OCI-LY1 (cell line): Measurements from ENCODE around the gene HSBP1L1.
"Not testable (repeated sequence)": the region's sequence is repeated elsewhere in the genome, so short reads cannot be mapped to it uniquely, and the experiment has no call there.

ENCODE experiments used
- H2AFZ ChIP-seq: fragments of 200-600 bp; sonication (generic), shearing (Covaris generic); 2 replicates; pipeline ENCODE4 v1.6.0; 2014; ENCODE audit warnings: antibody characterized with exemption, mild to moderate bottlenecking, low read length
- H3F3A ChIP-seq: fragments of 200-600 bp; sonication (generic), shearing (Covaris generic); 2 replicates; pipeline ENCODE4 v1.6.0; 2014; ENCODE audit warnings: mild to moderate bottlenecking, antibody characterized with exemption, low read length, moderate library complexity; ENCODE audit not compliant: insufficient read depth
- H3K27ac ChIP-seq: fragments of 200-600 bp; sonication (generic); 2 replicates; pipeline ENCODE4 v1.5.1; 2014; ENCODE audit warnings: low read length, mixed run types, mild to moderate bottlenecking, low read depth; ENCODE audit not compliant: poor library complexity, severe bottlenecking
- H3K27me3 ChIP-seq: fragments of 200-600 bp; sonication (generic); 2 replicates; pipeline ENCODE4 v1.6.0; 2014; ENCODE audit warnings: antibody characterized with exemption, mild to moderate bottlenecking, low read length, moderate library complexity; ENCODE audit not compliant: insufficient read depth
- H3K36me3 ChIP-seq: fragments of 200-600 bp; sonication (generic); 2 replicates; pipeline ENCODE4 v1.6.1; 2014; ENCODE audit warnings: mild to moderate bottlenecking, antibody characterized with exemption, low read length, moderate library complexity, mixed read lengths; ENCODE audit not compliant: insufficient read depth
- H3K4me1 ChIP-seq: fragments of 200-600 bp; sonication (generic); 2 replicates; pipeline ENCODE4 v1.5.1; 2014; ENCODE audit warnings: mild to moderate bottlenecking, low read length, moderate library complexity; ENCODE audit not compliant: insufficient read depth, severe bottlenecking
- H3K4me2 ChIP-seq: fragments of 200-600 bp; sonication (generic), shearing (Covaris generic); 2 replicates; pipeline ENCODE4 v1.6.1; 2014; ENCODE audit warnings: low read length
- H3K4me3 ChIP-seq: fragments of 200-600 bp; sonication (generic); 2 replicates; pipeline ENCODE4 v1.5.1; 2014; ENCODE audit warnings: low read length, low read depth, mild to moderate bottlenecking, mixed read lengths; ENCODE audit not compliant: poor library complexity, severe bottlenecking
- H3K79me2 ChIP-seq: fragments of 200-600 bp; shearing (Covaris generic); 2 replicates; pipeline ENCODE4 v1.6.1; 2016; ENCODE audit warnings: mixed run types, low read length, mixed read lengths; ENCODE audit not compliant: insufficient read depth
- H3K9ac ChIP-seq: fragments of 200-600 bp; sonication (generic), shearing (Covaris generic); 2 replicates; pipeline ENCODE4 v1.6.1; 2014; ENCODE audit warnings: mild to moderate bottlenecking, low read length, mixed read lengths
- H3K9me2 ChIP-seq: fragments of 200-600 bp; sonication (generic), shearing (Covaris generic); 2 replicates; pipeline ENCODE4 v1.6.1; 2014; ENCODE audit warnings: low read depth, mild to moderate bottlenecking, low read length, mixed read lengths
- H3K9me3 ChIP-seq: fragments of 200-600 bp; shearing (Covaris generic); 2 replicates; pipeline ENCODE4 v1.6.1; 2014; ENCODE audit warnings: low read length, mixed read lengths
- H4K20me1 ChIP-seq: fragments of 200-600 bp; sonication (generic), shearing (Covaris generic); 2 replicates; pipeline ENCODE4 v1.6.0; 2016; ENCODE audit warnings: mild to moderate bottlenecking, low read length; ENCODE audit not compliant: insufficient read depth
- CTCF ChIP-seq: fragments of 200-600 bp; sonication (generic), shearing (Covaris generic); IDR thresholded peaks from 2 replicates; pipeline ENCODE4 v1.5.1; 2017; ENCODE audit warnings: mild to moderate bottlenecking, antibody characterized with exemption, low read length, moderate library complexity, mixed read lengths
- EZH2 ChIP-seq: fragments of 200-600 bp; sonication (generic), shearing (Covaris generic); IDR thresholded peaks from 2 replicates; pipeline ENCODE4 v1.8.0; 2017; ENCODE audit warnings: borderline replicate concordance, mixed run types, mild to moderate bottlenecking, antibody characterized with exemption, low read length, moderate library complexity, mixed read lengths

Gene HSBP1L1

GRCh38 chr18:80009661-80010550 is 45.5 kb downstream of the HSBP1L1 start:
- peaks cover 3% of the 10 kb centered on the region for H3K4me1 ChIP-seq
- H3K9ac ChIP-seq, result no peak overlapping the region
- no peak overlapping the region for H3K4me3 ChIP-seq
- H3K9me2 ChIP-seq, result no peaks in the 10 kb centered on the region
- TF ChIP-seq CTCF (no peak), EZH2 (no peak)
- H3K36me3 ChIP-seq, result no peaks in the 10 kb centered on the region
- H3K27me3 ChIP-seq, result peaks cover 4% of the 10 kb centered on the region; the same call in 1 of the 2 replicates
- no peak overlapping the region for H3K4me2 ChIP-seq
- no peaks in the 10 kb centered on the region for H3K9me3 ChIP-seq
- no peaks in the 10 kb centered on the region for H3F3A ChIP-seq
- H3K79me2 ChIP-seq, result no peaks in the 10 kb centered on the region
- no peaks in the 10 kb centered on the region for H4K20me1 ChIP-seq
- no peak overlapping the region for H2AFZ ChIP-seq
- H3K27ac ChIP-seq, result no peak overlapping the region

DNA sequence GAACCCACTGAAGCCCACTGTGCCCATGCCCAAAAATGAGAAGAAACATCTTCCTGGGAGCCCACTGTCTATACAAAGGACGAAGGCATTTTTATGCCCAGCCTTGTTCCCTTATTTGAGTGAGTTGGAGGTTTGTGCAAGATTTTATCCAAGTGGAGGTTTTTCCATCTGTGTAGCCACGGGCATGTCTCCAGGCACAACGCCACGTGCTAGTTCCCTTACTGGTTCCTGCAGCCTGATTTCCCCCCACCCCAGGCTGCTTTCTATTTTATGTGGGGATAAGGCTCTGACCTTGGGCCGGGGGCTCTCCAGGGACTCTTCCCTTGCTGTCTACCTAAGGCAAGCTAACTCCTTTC is 46.1 kb downstream of the HSBP1L1 start:
- no peaks in the 10 kb centered on the region for H3F3A ChIP-seq
- peaks cover 4% of the 10 kb centered on the region; the same call in 1 of the 2 replicates for H3K27me3 ChIP-seq
- no peaks in the 10 kb centered on the region for H3K79me2 ChIP-seq
- no peak overlapping the region for H3K4me3 ChIP-seq
- no peak overlapping the region for H3K27ac ChIP-seq
- no peak overlapping the region for H2AFZ ChIP-seq
- H3K9me2 ChIP-seq, result no peaks in the 10 kb centered on the region
- no peaks in the 10 kb centered on the region for H3K36me3 ChIP-seq
- H4K20me1 ChIP-seq, result no peaks in the 10 kb centered on the region
- H3K9me3 ChIP-seq, result no peaks in the 10 kb centered on the region
- TF ChIP-seq CTCF (no peak), EZH2 (no peak)
- H3K4me2 ChIP-seq, result no peak overlapping the region
- peaks cover 3% of the 10 kb centered on the region for H3K4me1 ChIP-seq
- no peak overlapping the region for H3K9ac ChIP-seq

- H3K9me2 ChIP-seq, H3K4me2 ChIP-seq, H3K4me1 ChIP-seq, H3K27ac ChIP-seq, H3K36me3 ChIP-seq, H2AFZ ChIP-seq, H3F3A ChIP-seq, H3K9ac ChIP-seq, H3K9me3 ChIP-seq, H3K4me3 ChIP-seq, H3K79me2 ChIP-seq, H3K27me3 ChIP-seq, H4K20me1 ChIP-seq: not testable (repeated sequence)
Measured at GRCh38 chr18:80011496-80012137, 47.2 kb downstream of the HSBP1L1 start.
